Endothelial cell of umbilical vein (primary cell): Measurements from ENCODE around the gene ATOSA. TPM values are rescaled to one million over a fixed set of nuclear protein-coding genes. Genes with fewer than 3 reads are reported as not detected.

ENCODE experiments used
- BruUV-seq: library from RNA; stranded (reverse); fragments of 400-500 nt; replicated peaks from 2 replicates; lab custom pipeline; 2021; lab: Mats Ljungman, UMichigan
- CTCF ChIA-PET: fragments of 300-600, 350-600 bp; sonication (Branson Sonifier 250); formaldehyde crosslinking; loops from one replicate; lab custom pipeline; 2021; ENCODE audit warnings: antibody characterized with exemption, inconsistent platforms; lab: Charles Lee
- POLR2A ChIA-PET: fragments of 300-600, 350-600 bp; sonication (Branson Sonifier 250); formaldehyde crosslinking; loops from one replicate; lab custom pipeline; 2021; ENCODE audit warnings: antibody characterized with exemption, inconsistent platforms; lab: Charles Lee
- DNase-seq: peaks from one replicate; pipeline ENCODE4 v3.0.0-alpha.2; 2011; ENCODE audit warnings: low read depth, low spot score
- FAIRE-seq: peaks from 2 replicates; lab custom pipeline; 2011; peaks lifted over from hg19 to GRCh38; lab: Jason Lieb, UNC
- H2AFZ ChIP-seq: 2 replicates; pipeline ENCODE4 v1.6.0; 2012; ENCODE audit warnings: low read depth, low read length, control low read depth, inconsistent platforms
- H3K27ac ChIP-seq: 2 replicates; pipeline ENCODE4 v1.5.1; 2011; ENCODE audit warnings: low read depth, mild to moderate bottlenecking, control low read depth, low read length, moderate library complexity; ENCODE audit not compliant: insufficient read depth
- H3K27me3 ChIP-seq, 2 experiments: 2 replicates each; pipeline versions ENCODE4 v1.6.0 to v1.6.1; 2011; ENCODE audit warnings: low read length in 2 of 2, mixed read lengths in 1 of 2; ENCODE audit not compliant: control insufficient read depth in 2 of 2, insufficient read depth in 2 of 2
- H3K36me3 ChIP-seq, 2 experiments: 2 replicates in 1 of 2; 3 replicates in 1 of 2; pipeline ENCODE4 v1.5.1; 2011; ENCODE audit warnings: low read length in 2 of 2, mild to moderate bottlenecking in 1 of 2, moderate library complexity in 1 of 2; ENCODE audit not compliant: control insufficient read depth in 2 of 2, insufficient read depth in 2 of 2; ENCODE audit errors: extremely low read depth in 1 of 2
- H3K4me1 ChIP-seq: 3 replicates; pipeline ENCODE4 v1.5.1; 2011; ENCODE audit warnings: mild to moderate bottlenecking, low read length; ENCODE audit not compliant: control insufficient read depth, insufficient read depth; ENCODE audit errors: extremely low read depth
- H3K4me2 ChIP-seq: 2 replicates; pipeline ENCODE4 v1.6.1; 2011; ENCODE audit warnings: low read length, control low read depth, mixed read lengths; ENCODE audit not compliant: insufficient read depth
- H3K4me3 ChIP-seq, 3 experiments: fragments of 200-600 bp in 1 of 3; sonication (generic), shearing (Covaris generic) in 1 of 3; replicated peaks in 1 of 3; 2 replicates each; pipeline ENCODE4 v1.5.1; 2011 to 2016; ENCODE audit warnings: control low read depth in 3 of 3, low read length in 3 of 3, mild to moderate bottlenecking in 2 of 3, inconsistent platforms in 1 of 3, low read depth in 1 of 3, moderate library complexity in 1 of 3; ENCODE audit not compliant: insufficient read depth in 1 of 3
- H3K79me2 ChIP-seq: 2 replicates; pipeline ENCODE4 v1.6.0; 2012; ENCODE audit warnings: low read length, inconsistent platforms; ENCODE audit not compliant: control insufficient read depth, insufficient read depth
- H3K9ac ChIP-seq: replicated peaks from 2 replicates; pipeline ENCODE3; 2011; ENCODE audit warnings: low read length, control low read depth; ENCODE audit not compliant: insufficient read depth; ENCODE audit errors: extremely low read depth
- H3K9me1 ChIP-seq: replicated peaks from 3 replicates; pipeline ENCODE4 v1.6.0; 2011; ENCODE audit warnings: mild to moderate bottlenecking, low read length; ENCODE audit not compliant: control insufficient read depth, insufficient read depth; ENCODE audit errors: extremely low read depth
- H3K9me3 ChIP-seq: replicated peaks from 2 replicates; pipeline ENCODE4 v1.5.1; 2012; ENCODE audit warnings: low read length, inconsistent platforms; ENCODE audit not compliant: control insufficient read depth, insufficient read depth
- H4K20me1 ChIP-seq: replicated peaks from 2 replicates; pipeline ENCODE3; 2011; ENCODE audit warnings: mild to moderate bottlenecking, low read length; ENCODE audit not compliant: control insufficient read depth, insufficient read depth; ENCODE audit errors: extremely low read depth
- CTCF ChIP-seq, 2 donors: IDR thresholded peaks; 1 replicate in 1 of 2; 2 replicates in 1 of 2; pipeline ENCODE4 v1.5.1; 2011; ENCODE audit warnings: low read length in 2 of 2, mild to moderate bottlenecking in 2 of 2, moderate library complexity in 2 of 2, control low read depth in 1 of 2, inconsistent platforms in 1 of 2, low read depth in 1 of 2; ENCODE audit not compliant: insufficient read depth in 1 of 2; ENCODE audit errors: extremely low read depth in 1 of 2
- EZH2 ChIP-seq: IDR thresholded peaks from 2 replicates; pipeline ENCODE4 v1.6.1; 2012; ENCODE audit warnings: borderline replicate concordance, low read depth, mild to moderate bottlenecking, moderate library complexity, low read length, inconsistent platforms; ENCODE audit not compliant: severe bottlenecking
- FOS ChIP-seq: IDR thresholded peaks from 2 replicates; pipeline ENCODE4 v1.6.1; 2011; ENCODE audit warnings: mild to moderate bottlenecking, low read length, moderate library complexity, borderline replicate concordance; ENCODE audit not compliant: insufficient read depth
- GATA2 ChIP-seq: IDR thresholded peaks from 2 replicates; pipeline ENCODE4 v1.7.0; 2011; ENCODE audit warnings: low read depth, mild to moderate bottlenecking, moderate library complexity, mixed read lengths, low read length; ENCODE audit not compliant: insufficient read length, insufficient read depth
- JUN ChIP-seq: IDR thresholded peaks from 2 replicates; pipeline ENCODE4 v1.6.1; 2011; ENCODE audit warnings: borderline replicate concordance, low read depth; ENCODE audit not compliant: insufficient read length, insufficient read depth
- MAX ChIP-seq: IDR thresholded peaks from 2 replicates; pipeline ENCODE4 v1.6.1; 2011; ENCODE audit not compliant: insufficient read depth, insufficient read length
- MYC ChIP-seq: IDR thresholded peaks from one replicate; pipeline ENCODE4 v1.6.1; 2011; ENCODE audit warnings: mild to moderate bottlenecking, low read depth, low read length
- POLR2A ChIP-seq: IDR thresholded peaks from 2 replicates; pipeline ENCODE4 v1.6.1; 2012; ENCODE audit warnings: low read depth, mild to moderate bottlenecking, control low read depth, low read length
- POLR2AphosphoS5 ChIP-seq: IDR thresholded peaks from 2 replicates; pipeline ENCODE4 v1.6.1; 2012; ENCODE audit warnings: low read depth, mild to moderate bottlenecking, control low read depth, low read length, moderate library complexity; ENCODE audit not compliant: insufficient read depth
- dilution Hi-C: fragments of 300-500 bp; cut with MboI; formaldehyde crosslinking; loops from one replicate; pipeline ENCODE4 v1.15.0; 2019; ENCODE audit warnings: low sequenced_read_pairs; ENCODE audit not compliant: extremely low pct_ligation_motif_present
- intact Hi-C: fragments of 100-400 bp; cut with micrococcal nuclease; formaldehyde crosslinking; loops from one replicate; pipeline ENCODE4 v1.10.0; 2022
- polyA plus RNA-seq, 4 experiments: library from polyadenylated mRNA; depleted of rRNA in 3 of 4; stranded (reverse) in 3 of 4; unstranded in 1 of 4; fragments of >200 nt; gene quantifications; 2 replicates each; pipeline versions ENCODE4 v1.2.1 to v1.2.3, GENCODE V29; 2011 to 2012; ENCODE audit warnings: missing spikeins in 1 of 4
- total RNA-seq: library from RNA; stranded (reverse); gene quantifications from 2 replicates; pipeline ENCODE4 v1.2.3, GENCODE V29; 2021

Gene ATOSA
- total and polyA plus RNA-seq, 2 donors (not counting 3 experiments of a cell fraction or from before 2014, with no cell fraction given), result 19.4 to 41.1 TPM

- Histone ChIP-seq H4K20me1 (no peaks in the 10 kb centered on the region), H3K36me3 (no peaks in the 10 kb centered on the region), H2AFZ (no peak overlapping the region), H3K79me2 (no peaks in the 10 kb centered on the region), H3K9me3 (no peaks in the 10 kb centered on the region), H3K9ac (no peak overlapping the region), H3K4me1 (peaks cover 3% of the 10 kb centered on the region), H3K4me2 (no peak overlapping the region), H3K27me3 (peaks cover 0 to 6% of the 10 kb centered on the region in 2 experiments), H3K27ac (no peak overlapping the region), H3K4me3 (no peak overlapping the region), H3K9me1 (no peaks in the 10 kb centered on the region)
- intact Hi-C loops (no loop called here), dilution Hi-C loops (no loop called here)
- FAIRE-seq (no peak), DNase-seq (no peak)
- POLR2A ChIA-PET, result no interaction called here
- no TSS peak for BruUV-seq
- CTCF ChIA-PET, result interaction anchor here (1.7 kb wide), 1 partner anchor 9 kb away, joined by 6 read pairs; no protein-coding TSS in a partner anchor
- TF ChIP-seq POLR2A (no peak), MAX (no peak), POLR2AphosphoS5 (no peak), MYC (no peak), CTCF (IDR thresholded peaks at IDR 0.05; ENCODE audit: extremely low read depth in 1 of 2, insufficient read depth in 1 of 2, low read depth in 1 of 2, low read length in 2 of 2) (no peak), EZH2 (no peak), JUN (no peak), FOS (no peak), GATA2 (no peak)
Measured at GRCh38 chr15:52717481-52717880, 38.3 kb upstream of the ATOSA start.
